ENCODE results near the gene GRK1.
"Not testable (repeated sequence)": the region's sequence is repeated elsewhere in the genome, so short reads cannot be mapped to it uniquely, and the experiment has no call there.

Gene GRK1

GRCh38 chr13:113751491-113751890 is 84.5 kb downstream of the GRK1 start:
- Histone ChIP-seq H3K4me3 (ENCODE audit: insufficient read length, low read depth) (no peak overlapping the region), H3K36me3 (ENCODE audit: insufficient read depth, insufficient read length, low read length) (no peaks in the 10 kb centered on the region), H3K4me1 (ENCODE audit: insufficient read depth, insufficient read length) (peaks cover 4% of the 10 kb centered on the region), H3K27me3 (ENCODE audit: insufficient read depth, insufficient read length) (no peaks in the 10 kb centered on the region), H3K9me3 (ENCODE audit: insufficient read depth, low read length) (peaks cover 3% of the 10 kb centered on the region; the same call in 1 of the 2 replicates), H3K9ac (ENCODE audit: insufficient read length, low read depth) (no peak overlapping the region)
- DNase-seq (ENCODE audit: low read depth, low spot score), result no peak
- TF ChIP-seq YY1 (IDR thresholded peaks at IDR 0.05; ENCODE audit: insufficient read depth, insufficient read length), result no peak
- TF ChIP-seq SUZ12 (IDR thresholded peaks at IDR 0.05; ENCODE audit: extremely low read depth, insufficient read depth, insufficient read length), result no peak
- TF ChIP-seq ZNF274 (IDR thresholded peaks at IDR 0.05; ENCODE audit: low read depth, low read length), result no peak

GRCh38 chr13:113752211-113752986 is 85.4 kb downstream of the GRK1 start:
- H3K27me3 ChIP-seq (ENCODE audit: insufficient read depth, insufficient read length); H3K36me3 ChIP-seq (ENCODE audit: insufficient read depth, insufficient read length, low read length); H3K9me3 ChIP-seq (ENCODE audit: insufficient read depth, low read length); DNase-seq (ENCODE audit: low read depth, low spot score); H3K4me3 ChIP-seq (ENCODE audit: insufficient read length, low read depth); H3K9ac ChIP-seq (ENCODE audit: insufficient read length, low read depth); H3K4me1 ChIP-seq (ENCODE audit: insufficient read depth, insufficient read length): not testable (repeated sequence)

GRCh38 chr13:113753171-113753570 is 86.2 kb downstream of the GRK1 start:
- Histone ChIP-seq H3K9ac (ENCODE audit: insufficient read length, low read depth) (no peak overlapping the region), H3K27me3 (ENCODE audit: insufficient read depth, insufficient read length) (peaks cover 14% of the 10 kb centered on the region), H3K9me3 (ENCODE audit: insufficient read depth, low read length) (peaks cover 3% of the 10 kb centered on the region; the same call in 1 of the 2 replicates), H3K4me1 (ENCODE audit: insufficient read depth, insufficient read length) (peaks cover under 1% of the 10 kb centered on the region), H3K4me3 (ENCODE audit: insufficient read length, low read depth) (no peak overlapping the region), H3K36me3 (ENCODE audit: insufficient read depth, insufficient read length, low read length) (no peaks in the 10 kb centered on the region)
- no peak for DNase-seq (ENCODE audit: low read depth, low spot score)
- TF ChIP-seq SUZ12 (IDR thresholded peaks at IDR 0.05; ENCODE audit: extremely low read depth, insufficient read depth, insufficient read length) (no peak), YY1 (IDR thresholded peaks at IDR 0.05; ENCODE audit: insufficient read depth, insufficient read length) (no peak), ZNF274 (IDR thresholded peaks at IDR 0.05; ENCODE audit: low read depth, low read length) (no peak)

GRCh38 chr13:113754242-113754641 is 87.2 kb downstream of the GRK1 start:
- no peak for TF ChIP-seq ZNF274 (IDR thresholded peaks at IDR 0.05; ENCODE audit: low read depth, low read length)
- no peak for TF ChIP-seq SUZ12 (IDR thresholded peaks at IDR 0.05; ENCODE audit: extremely low read depth, insufficient read depth, insufficient read length)
- no peak for TF ChIP-seq YY1 (IDR thresholded peaks at IDR 0.05; ENCODE audit: insufficient read depth, insufficient read length)
- peaks cover 22% of the 10 kb centered on the region for H3K27me3 ChIP-seq (ENCODE audit: insufficient read depth, insufficient read length)

GRCh38 chr13:113754691-113755090 is 87.7 kb downstream of the GRK1 start:
- Histone ChIP-seq H3K36me3 (ENCODE audit: insufficient read depth, insufficient read length, low read length) (no peaks in the 10 kb centered on the region), H3K9ac (ENCODE audit: insufficient read length, low read depth) (no peak overlapping the region), H3K4me3 (ENCODE audit: insufficient read length, low read depth) (no peak overlapping the region), H3K9me3 (ENCODE audit: insufficient read depth, low read length) (peaks cover 3% of the 10 kb centered on the region; the same call in 1 of the 2 replicates), H3K4me1 (ENCODE audit: insufficient read depth, insufficient read length) (no peaks in the 10 kb centered on the region), H3K27me3 (ENCODE audit: insufficient read depth, insufficient read length) (peaks cover 26% of the 10 kb centered on the region)
- no peak for DNase-seq (ENCODE audit: low read depth, low spot score)
- TF ChIP-seq SUZ12 (IDR thresholded peaks at IDR 0.05; ENCODE audit: extremely low read depth, insufficient read depth, insufficient read length) (no peak), YY1 (IDR thresholded peaks at IDR 0.05; ENCODE audit: insufficient read depth, insufficient read length) (no peak), ZNF274 (IDR thresholded peaks at IDR 0.05; ENCODE audit: low read depth, low read length) (no peak)

More at GRCh38 chr13:113754242-113754641, 87.2 kb downstream of the GRK1 start:
- Histone ChIP-seq H3K4me3 (ENCODE audit: insufficient read length, low read depth) (no peak overlapping the region), H3K9me3 (ENCODE audit: insufficient read depth, low read length) (peaks cover 3% of the 10 kb centered on the region; the same call in 1 of the 2 replicates), H3K36me3 (ENCODE audit: insufficient read depth, insufficient read length, low read length) (no peaks in the 10 kb centered on the region), H3K9ac (ENCODE audit: insufficient read length, low read depth) (no peak overlapping the region), H3K4me1 (ENCODE audit: insufficient read depth, insufficient read length) (no peaks in the 10 kb centered on the region)
- no peak for DNase-seq (ENCODE audit: low read depth, low spot score)

GRCh38 chr13:113756441-113757097 is 89.5 kb downstream of the GRK1 start:
- Histone ChIP-seq H3K9ac (ENCODE audit: insufficient read length, low read depth) (no peak overlapping the region), H3K4me3 (ENCODE audit: insufficient read length, low read depth) (no peak overlapping the region), H3K36me3 (ENCODE audit: insufficient read depth, insufficient read length, low read length) (no peaks in the 10 kb centered on the region), H3K27me3 (ENCODE audit: insufficient read depth, insufficient read length) (peaks cover 45% of the 10 kb centered on the region), H3K9me3 (ENCODE audit: insufficient read depth, low read length) (no peaks in the 10 kb centered on the region), H3K4me1 (ENCODE audit: insufficient read depth, insufficient read length) (no peaks in the 10 kb centered on the region)
- TF ChIP-seq ZNF274 (IDR thresholded peaks at IDR 0.05; ENCODE audit: low read depth, low read length) (no peak), YY1 (IDR thresholded peaks at IDR 0.05; ENCODE audit: insufficient read depth, insufficient read length) (no peak), SUZ12 (IDR thresholded peaks at IDR 0.05; ENCODE audit: extremely low read depth, insufficient read depth, insufficient read length) (no peak)
- no peak for DNase-seq (ENCODE audit: low read depth, low spot score)
